Neural crest cell (in vitro differentiated cells): ENCODE data around the gene RNF44. TPM values are rescaled to one million over a fixed set of nuclear protein-coding genes. Genes with fewer than 3 reads are reported as not detected.

Experiments used
- DNase-seq: peaks from one replicate; pipeline ENCODE4 v3.0.0; 2021; ENCODE audit warnings: low read depth, mixed read lengths, low spot score
- H3K27ac Mint-ChIP-seq: one replicate; pipeline ENCODE4 v1.8.0; 2021; ENCODE audit warnings: mild to moderate bottlenecking, mixed read lengths; ENCODE audit not compliant: unreplicated experiment
- H3K27me3 Mint-ChIP-seq: 2 replicates; pipeline ENCODE4 v1.8.0; 2021; ENCODE audit warnings: low read depth, mild to moderate bottlenecking, mixed read lengths
- H3K36me3 Mint-ChIP-seq: 2 replicates; pipeline ENCODE4 v1.8.0; 2021; ENCODE audit warnings: low read depth, mild to moderate bottlenecking, mixed read lengths
- H3K4me1 Mint-ChIP-seq: 2 replicates; pipeline ENCODE4 v1.8.0; 2021; ENCODE audit warnings: mixed read lengths
- H3K4me3 Mint-ChIP-seq: one replicate; pipeline ENCODE4 v1.8.0; 2021; ENCODE audit warnings: mild to moderate bottlenecking, mixed read lengths
- H3K9me3 Mint-ChIP-seq: 2 replicates; pipeline ENCODE4 v1.8.0; 2021; ENCODE audit warnings: mixed read lengths
- total RNA-seq: library from RNA; stranded (reverse); gene quantifications from 2 replicates; pipeline ENCODE4 v1.2.1, GENCODE V29; 2021
- TF ChIP-seq, protein P1 (sequence below): fragments of 200-600 bp; sonication (generic); conservative IDR thresholded peaks from 2 replicates; pipeline ENCODE4 v1.5.0; 2021; ENCODE audit warnings: antibody characterized with exemption, mild to moderate bottlenecking

RNF44 gene
- total RNA-seq, 1 donor from 2014 or later: 93.8 TPM

DNA sequence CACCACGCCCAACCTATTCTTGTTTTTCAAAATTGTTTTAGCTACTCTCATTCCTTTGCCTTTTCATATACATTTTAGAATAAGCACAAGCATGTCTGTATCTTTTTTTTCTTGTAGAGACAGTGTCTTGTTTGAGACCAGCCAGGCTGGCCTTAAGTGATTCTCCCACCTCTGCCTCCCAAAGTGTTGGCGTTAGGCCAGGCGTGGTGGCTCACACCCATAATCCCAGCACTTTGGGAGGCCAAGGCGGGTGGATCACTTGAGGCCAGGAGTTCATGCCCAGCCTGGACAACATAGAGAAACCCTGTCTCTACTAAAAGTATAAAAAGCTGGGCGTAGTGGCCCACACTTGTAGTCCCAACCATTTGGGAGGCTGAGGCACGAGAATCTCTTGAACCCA is 13.1 kb downstream of the RNF44 start:
- no peaks in the 10 kb centered on the region for H3K9me3 Mint-ChIP-seq
- no peaks in the 10 kb centered on the region for H3K27me3 Mint-ChIP-seq
- H3K36me3 Mint-ChIP-seq: peaks cover 3% of the 10 kb centered on the region
- TF ChIP-seq, protein P1, sequence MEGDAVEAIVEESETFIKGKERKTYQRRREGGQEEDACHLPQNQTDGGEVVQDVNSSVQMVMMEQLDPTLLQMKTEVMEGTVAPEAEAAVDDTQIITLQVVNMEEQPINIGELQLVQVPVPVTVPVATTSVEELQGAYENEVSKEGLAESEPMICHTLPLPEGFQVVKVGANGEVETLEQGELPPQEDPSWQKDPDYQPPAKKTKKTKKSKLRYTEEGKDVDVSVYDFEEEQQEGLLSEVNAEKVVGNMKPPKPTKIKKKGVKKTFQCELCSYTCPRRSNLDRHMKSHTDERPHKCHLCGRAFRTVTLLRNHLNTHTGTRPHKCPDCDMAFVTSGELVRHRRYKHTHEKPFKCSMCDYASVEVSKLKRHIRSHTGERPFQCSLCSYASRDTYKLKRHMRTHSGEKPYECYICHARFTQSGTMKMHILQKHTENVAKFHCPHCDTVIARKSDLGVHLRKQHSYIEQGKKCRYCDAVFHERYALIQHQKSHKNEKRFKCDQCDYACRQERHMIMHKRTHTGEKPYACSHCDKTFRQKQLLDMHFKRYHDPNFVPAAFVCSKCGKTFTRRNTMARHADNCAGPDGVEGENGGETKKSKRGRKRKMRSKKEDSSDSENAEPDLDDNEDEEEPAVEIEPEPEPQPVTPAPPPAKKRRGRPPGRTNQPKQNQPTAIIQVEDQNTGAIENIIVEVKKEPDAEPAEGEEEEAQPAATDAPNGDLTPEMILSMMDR: no peak
- H3K4me3 Mint-ChIP-seq: no peak overlapping the region
- H3K4me1 Mint-ChIP-seq: no peaks in the 10 kb centered on the region
- no peak overlapping the region for H3K27ac Mint-ChIP-seq
- DNase-seq: no peak

DNA sequence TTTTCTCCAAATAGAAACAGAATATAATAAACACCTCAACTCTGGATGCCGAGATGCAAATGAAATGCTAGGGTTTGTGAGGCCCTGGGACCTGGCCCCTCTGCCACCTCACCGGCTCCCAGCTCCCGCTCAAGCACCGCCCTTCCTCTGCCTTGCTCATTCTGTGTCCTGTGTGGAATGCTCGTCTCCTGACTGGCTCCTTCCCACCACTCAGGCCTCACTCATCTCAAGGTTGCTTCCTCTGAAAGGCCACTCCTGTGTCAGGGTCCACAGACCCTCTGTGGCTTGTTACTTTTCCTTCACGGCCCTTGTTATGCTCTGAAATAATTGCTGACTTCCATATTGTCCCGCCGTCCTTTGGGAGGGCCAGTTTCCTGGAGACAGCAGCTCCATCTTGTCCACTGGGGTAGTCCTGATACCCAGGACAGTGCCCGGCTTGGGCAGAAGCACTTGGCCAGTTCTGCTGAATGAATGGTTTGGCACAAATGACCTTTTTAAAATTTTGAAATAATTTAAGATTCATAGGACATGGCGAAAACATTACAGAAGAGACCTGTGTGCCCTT is 15.4 kb downstream of the RNF44 start:
- H3K9me3 Mint-ChIP-seq: no peaks in the 10 kb centered on the region
- H3K27ac Mint-ChIP-seq: no peak overlapping the region
- peaks cover 3% of the 10 kb centered on the region for H3K36me3 Mint-ChIP-seq
- no peaks in the 10 kb centered on the region for H3K27me3 Mint-ChIP-seq
- H3K4me3 Mint-ChIP-seq: no peak overlapping the region
- TF ChIP-seq, protein P1: no peak
- DNase-seq: no peak
- H3K4me1 Mint-ChIP-seq: no peaks in the 10 kb centered on the region

DNA sequence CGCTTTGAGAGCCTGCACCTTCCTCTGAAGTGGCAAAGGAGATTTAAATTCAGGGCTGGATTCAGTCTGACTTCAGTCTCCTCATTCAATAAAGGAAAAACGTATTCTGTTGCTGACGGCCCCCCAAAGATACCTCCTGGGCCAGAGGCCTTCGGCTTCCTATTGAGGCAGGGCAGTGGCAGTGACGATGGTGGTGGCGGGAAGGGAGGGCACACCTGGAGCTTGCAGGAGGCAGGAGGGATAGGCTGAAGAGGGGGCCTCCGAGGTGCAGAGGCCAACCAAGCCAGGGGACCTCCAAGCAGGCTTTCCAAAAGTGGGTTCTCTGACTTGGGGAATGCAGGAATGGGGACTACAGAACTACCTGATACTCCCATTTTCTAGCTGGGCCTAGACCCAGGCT is 15.9 kb downstream of the RNF44 start:
- Mint-ChIP-seq H3K36me3 (peaks cover 3% of the 10 kb centered on the region), H3K4me3 (no peak overlapping the region), H3K27ac (no peak overlapping the region), H3K27me3 (no peaks in the 10 kb centered on the region), H3K4me1 (no peaks in the 10 kb centered on the region), H3K9me3 (no peaks in the 10 kb centered on the region)
- no peak for DNase-seq
- TF ChIP-seq, protein P1: no peak

DNA sequence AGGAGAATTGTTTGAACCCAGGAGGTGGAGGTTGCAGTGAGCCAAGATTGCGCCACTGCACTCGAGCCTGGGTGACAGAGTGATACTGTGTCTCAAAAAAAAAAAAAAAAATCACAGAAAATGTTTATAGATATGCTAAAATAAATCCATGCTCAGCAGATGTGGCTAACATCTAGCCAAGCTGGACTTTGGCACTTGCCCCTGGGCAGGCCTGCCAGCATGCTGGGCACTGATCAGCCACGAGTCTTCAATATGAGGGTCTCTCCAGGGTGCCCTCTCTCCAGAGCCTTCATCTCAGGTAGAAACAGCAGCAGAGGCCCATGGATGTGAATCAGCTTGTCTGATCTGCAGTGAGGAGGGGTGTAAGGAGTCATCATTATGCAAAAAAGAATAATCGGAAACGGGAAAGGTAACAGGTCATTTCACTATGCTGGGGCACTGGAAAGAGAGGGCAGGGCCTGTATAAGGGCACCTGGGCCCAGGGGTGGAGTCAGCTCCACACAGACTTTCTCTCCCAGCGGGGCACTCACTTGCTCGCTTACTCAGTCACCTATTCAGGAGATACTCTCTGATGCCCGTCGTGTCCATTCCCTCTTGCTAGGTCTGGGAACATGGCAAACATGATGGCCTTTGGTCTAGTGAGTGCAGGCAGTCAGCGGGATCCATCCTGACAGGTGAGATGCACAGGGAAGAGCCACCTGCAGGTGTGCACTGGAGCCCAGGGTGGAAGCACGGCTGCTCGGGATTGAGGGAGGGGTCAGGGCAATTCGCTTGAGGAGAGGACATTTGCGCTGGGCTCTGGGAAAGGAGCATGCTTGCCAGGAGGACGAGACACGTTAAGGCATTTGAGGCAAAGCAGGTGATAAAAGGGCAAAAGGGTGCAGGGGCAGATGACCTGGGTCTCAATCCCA is 17.1 kb downstream of the RNF44 start:
- DNase-seq: no peak
- Mint-ChIP-seq H3K9me3 (no peaks in the 10 kb centered on the region), H3K27ac (no peak overlapping the region), H3K36me3 (no peaks in the 10 kb centered on the region), H3K4me1 (no peaks in the 10 kb centered on the region), H3K4me3 (no peak overlapping the region), H3K27me3 (no peaks in the 10 kb centered on the region)
- TF ChIP-seq, protein P1: no peak

DNA sequence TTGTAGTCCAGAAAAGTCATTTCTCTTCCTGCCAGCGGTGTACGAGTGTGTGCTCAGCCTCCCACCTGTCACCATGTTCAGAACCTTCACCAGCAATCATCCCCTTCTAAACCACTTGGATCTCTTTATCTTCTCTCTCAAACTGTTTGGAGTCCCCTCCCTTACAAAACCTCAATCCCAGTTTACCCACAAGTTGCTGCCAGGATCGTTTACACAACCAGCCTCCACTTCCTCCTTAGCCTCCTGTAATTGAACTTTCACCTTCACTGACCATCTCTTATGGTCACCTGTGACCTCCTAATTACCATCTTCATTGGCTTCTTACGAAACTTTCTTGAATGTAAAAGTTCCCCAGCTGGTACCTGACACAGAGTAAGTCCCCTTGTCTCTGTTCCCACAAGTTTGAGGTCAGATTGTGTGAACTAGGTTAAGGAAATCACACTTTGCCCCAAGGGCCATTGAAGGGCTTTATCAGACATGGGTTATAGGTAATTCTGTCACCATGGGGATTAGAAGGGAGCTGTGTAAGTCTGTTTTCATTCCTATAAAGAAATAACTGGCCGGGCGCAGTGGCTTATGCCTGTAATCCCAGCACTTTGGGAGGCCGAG is 20.0 kb downstream of the RNF44 start:
- TF ChIP-seq, protein P1: no peak
- Mint-ChIP-seq H3K36me3 (no peaks in the 10 kb centered on the region), H3K27me3 (no peaks in the 10 kb centered on the region), H3K4me3 (no peak overlapping the region), H3K27ac (no peak overlapping the region), H3K4me1 (no peaks in the 10 kb centered on the region), H3K9me3 (no peaks in the 10 kb centered on the region)
- DNase-seq: no peak
